Esophagus muscularis mucosa (tissue), 4 donors: ENCODE measurements around the gene MS4A15. TPM values are rescaled to one million over a fixed set of nuclear protein-coding genes. Genes with fewer than 3 reads are reported as not detected.

Source experiments
- DNase-seq: peaks from one replicate; pipeline ENCODE4 v3.0.0-alpha.2; 2017; ENCODE audit errors: extremely low spot score
- H3K27ac ChIP-seq, 4 donors: fragments of 200-600 bp; sonication (generic); replicated peaks in 1 of 4; 1 replicate in 3 of 4; 2 replicates in 1 of 4; pipeline ENCODE4 v1.5.1; 2016 to 2019; ENCODE audit warnings: mild to moderate bottlenecking in 1 of 4
- H3K27me3 ChIP-seq, 4 donors: fragments of 200-600 bp; sonication (generic); one replicate each; pipeline versions ENCODE4 v1.5.1 to v1.6.0; 2016 to 2019
- H3K36me3 ChIP-seq, 4 donors: fragments of 200-600 bp; sonication (generic); one replicate each; pipeline ENCODE4 v1.5.1; 2016 to 2019
- H3K4me1 ChIP-seq, 4 donors: fragments of 200-600 bp; sonication (generic); one replicate each; pipeline ENCODE4 v1.5.1; 2016 to 2019
- H3K4me3 ChIP-seq, 4 donors: fragments of 200-600 bp; sonication (generic); 1 replicate in 2 of 4; 2 replicates in 2 of 4; pipeline ENCODE4 v1.5.1; 2016 to 2019; ENCODE audit warnings: mild to moderate bottlenecking in 4 of 4, moderate library complexity in 1 of 4
- H3K9me3 ChIP-seq, 4 donors: fragments of 200-600 bp; sonication (generic); 1 replicate in 3 of 4; 2 replicates in 1 of 4; pipeline ENCODE4 v1.5.1; 2016 to 2019
- EP300 ChIP-seq: sonication (generic); formaldehyde crosslinking; IDR thresholded peaks from one replicate; pipeline ENCODE4 v1.6.1; 2017; ENCODE audit warnings: antibody characterized with exemption
- POLR2A ChIP-seq: fragments of 450-650 bp; IDR thresholded peaks from one replicate; pipeline ENCODE4 v1.6.1; 2017; ENCODE audit warnings: antibody characterized with exemption, moderate library complexity, mild to moderate bottlenecking, low read depth
- POLR2AphosphoS5 ChIP-seq, 2 donors: sonication (generic); formaldehyde crosslinking; IDR thresholded peaks; one replicate each; pipeline ENCODE4 v1.6.1; 2017; ENCODE audit warnings: antibody characterized with exemption in 2 of 2
- WGBS: methylation state at CpG from one replicate; pipeline ENCODE4 v1.1.5; 2018; 5-methylcytosine and 5-hydroxymethylcytosine counted together
- intact Hi-C: fragments of 100-400 bp; cut with DNase I; formaldehyde crosslinking; loops from one replicate; pipeline ENCODE4 v1.15.1; 2023
- total RNA-seq, 4 donors: library from RNA; depleted of rRNA; stranded (reverse); fragments of >200 nt; gene quantifications; one replicate each; pipeline versions ENCODE4 v1.1.0 to v1.2.1, GENCODE V29; 2016
- TF ChIP-seq, protein P1 (sequence below), 3 experiments: fragments of 200-600 bp in 2 of 3; fragments of 450-650 bp in 1 of 3; sonication (generic) in 2 of 3; IDR thresholded peaks; one replicate each; pipeline ENCODE4 v1.5.1; 2017 to 2019; ENCODE audit warnings: antibody characterized with exemption in 3 of 3, mild to moderate bottlenecking in 2 of 3, moderate library complexity in 1 of 3

Gene MS4A15
- total RNA-seq, 4 donors from 2014 or later: 0.40 to 0.52 TPM; not detected in 2

DNA sequence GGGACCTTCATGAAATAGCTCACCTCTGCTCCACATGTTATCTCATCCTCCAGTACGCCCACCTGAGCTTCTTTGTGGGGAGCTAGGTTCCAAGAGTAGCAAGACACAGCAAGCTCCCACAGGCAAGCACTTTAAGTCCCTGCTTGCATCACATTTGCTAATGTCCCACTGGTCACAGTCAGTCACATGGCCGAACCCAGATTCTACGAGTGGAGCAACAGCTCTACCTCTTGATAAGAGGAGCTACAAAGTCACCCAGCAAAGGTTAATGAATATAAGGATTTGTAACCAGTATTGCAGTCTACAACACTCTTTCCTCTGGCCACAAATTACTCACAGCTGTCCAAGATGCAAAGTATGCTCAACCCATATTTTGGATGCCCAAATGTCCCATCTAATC, 15.2 kb upstream of the MS4A15 start:
- WGBS: 74% methylated on average over 3 of the region's 3 CpGs
- no peak for DNase-seq
- H3K27ac ChIP-seq: no peak overlapping the region
- TF ChIP-seq, protein P1, sequence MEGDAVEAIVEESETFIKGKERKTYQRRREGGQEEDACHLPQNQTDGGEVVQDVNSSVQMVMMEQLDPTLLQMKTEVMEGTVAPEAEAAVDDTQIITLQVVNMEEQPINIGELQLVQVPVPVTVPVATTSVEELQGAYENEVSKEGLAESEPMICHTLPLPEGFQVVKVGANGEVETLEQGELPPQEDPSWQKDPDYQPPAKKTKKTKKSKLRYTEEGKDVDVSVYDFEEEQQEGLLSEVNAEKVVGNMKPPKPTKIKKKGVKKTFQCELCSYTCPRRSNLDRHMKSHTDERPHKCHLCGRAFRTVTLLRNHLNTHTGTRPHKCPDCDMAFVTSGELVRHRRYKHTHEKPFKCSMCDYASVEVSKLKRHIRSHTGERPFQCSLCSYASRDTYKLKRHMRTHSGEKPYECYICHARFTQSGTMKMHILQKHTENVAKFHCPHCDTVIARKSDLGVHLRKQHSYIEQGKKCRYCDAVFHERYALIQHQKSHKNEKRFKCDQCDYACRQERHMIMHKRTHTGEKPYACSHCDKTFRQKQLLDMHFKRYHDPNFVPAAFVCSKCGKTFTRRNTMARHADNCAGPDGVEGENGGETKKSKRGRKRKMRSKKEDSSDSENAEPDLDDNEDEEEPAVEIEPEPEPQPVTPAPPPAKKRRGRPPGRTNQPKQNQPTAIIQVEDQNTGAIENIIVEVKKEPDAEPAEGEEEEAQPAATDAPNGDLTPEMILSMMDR (IDR thresholded peaks at IDR 0.05): no peak
- no peak for TF ChIP-seq EP300
- no peak for TF ChIP-seq POLR2A
- TF ChIP-seq POLR2AphosphoS5 (IDR thresholded peaks at IDR 0.05): no peak
- peaks cover 0 to 22% (median 0%) of the 10 kb centered on the region in 4 donors for H3K27me3 ChIP-seq
- intact Hi-C loops: no loop called here
- no peaks in the 10 kb centered on the region for H3K4me1 ChIP-seq
- H3K4me3 ChIP-seq: no peak overlapping the region
- no peaks in the 10 kb centered on the region for H3K36me3 ChIP-seq
- peaks cover 0 to 10% (median 0%) of the 10 kb centered on the region in 4 donors for H3K9me3 ChIP-seq

DNA sequence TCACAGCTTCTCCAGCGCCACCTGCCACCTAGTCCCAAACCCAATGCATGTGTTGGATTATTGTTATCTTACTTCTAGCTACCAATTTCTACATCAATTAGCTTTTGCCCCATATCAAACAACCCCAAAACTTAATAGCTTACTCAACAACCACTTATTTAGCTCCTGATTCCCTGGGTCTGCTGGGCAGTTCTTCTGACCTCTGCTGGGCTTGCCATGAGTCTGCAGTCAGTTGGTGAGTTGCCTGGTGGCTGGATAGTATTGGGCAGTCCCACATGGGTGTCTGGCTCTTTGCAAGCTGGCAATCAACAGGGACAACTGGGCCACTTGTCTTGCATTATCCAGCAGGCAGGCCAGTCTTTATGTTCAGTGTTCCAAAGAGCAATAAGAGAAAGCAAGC, 13.6 kb upstream of the MS4A15 start:
- intact Hi-C loops: no loop called here
- H3K27ac ChIP-seq: no peak overlapping the region
- peaks cover 0 to 21% (median 0%) of the 10 kb centered on the region in 4 donors for H3K27me3 ChIP-seq
- H3K4me3 ChIP-seq: no peak overlapping the region
- TF ChIP-seq POLR2A: no peak
- TF ChIP-seq, protein P1 (IDR thresholded peaks at IDR 0.05): no peak
- TF ChIP-seq EP300: no peak
- TF ChIP-seq POLR2AphosphoS5 (IDR thresholded peaks at IDR 0.05): no peak
- no peak for DNase-seq
- H3K9me3 ChIP-seq: peaks cover 0 to 10% (median 0%) of the 10 kb centered on the region in 4 donors
- no peaks in the 10 kb centered on the region for H3K36me3 ChIP-seq
- WGBS: 100% methylated on average over 1 of the region's 1 CpG
- H3K4me1 ChIP-seq: no peaks in the 10 kb centered on the region

DNA sequence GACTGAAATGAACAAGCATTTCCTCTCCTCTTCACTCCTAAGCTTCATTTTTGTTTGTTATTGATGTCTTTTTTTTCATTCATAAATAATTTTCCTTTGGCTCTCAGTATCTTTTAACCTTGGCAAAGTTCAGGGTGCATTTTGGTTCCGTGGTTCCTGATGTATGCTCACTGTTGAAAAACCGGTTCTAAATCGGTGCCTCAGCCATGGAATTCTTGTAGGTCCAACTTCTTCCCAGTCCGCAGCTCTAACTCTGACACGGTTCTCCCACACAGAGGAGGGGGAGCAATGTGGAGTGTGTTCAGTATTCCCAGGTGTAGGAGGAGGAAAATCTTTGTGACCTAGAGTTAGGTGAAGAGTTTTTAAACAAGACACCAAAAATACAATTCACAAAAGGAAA, 12.6 kb upstream of the MS4A15 start:
- intact Hi-C loops: no loop called here
- H3K4me3 ChIP-seq: no peak overlapping the region
- peaks cover 0 to 14% (median 0%) of the 10 kb centered on the region in 4 donors for H3K27me3 ChIP-seq
- TF ChIP-seq POLR2A: no peak
- no peak for TF ChIP-seq POLR2AphosphoS5 (IDR thresholded peaks at IDR 0.05)
- TF ChIP-seq, protein P1 (IDR thresholded peaks at IDR 0.05): no peak
- TF ChIP-seq EP300: no peak
- WGBS: 87% methylated on average over 5 of the region's 5 CpGs
- no peak for DNase-seq
- peaks cover 0 to 10% (median 0%) of the 10 kb centered on the region in 4 donors for H3K9me3 ChIP-seq
- no peaks in the 10 kb centered on the region for H3K4me1 ChIP-seq
- no peaks in the 10 kb centered on the region for H3K36me3 ChIP-seq
- no peak overlapping the region for H3K27ac ChIP-seq

DNA sequence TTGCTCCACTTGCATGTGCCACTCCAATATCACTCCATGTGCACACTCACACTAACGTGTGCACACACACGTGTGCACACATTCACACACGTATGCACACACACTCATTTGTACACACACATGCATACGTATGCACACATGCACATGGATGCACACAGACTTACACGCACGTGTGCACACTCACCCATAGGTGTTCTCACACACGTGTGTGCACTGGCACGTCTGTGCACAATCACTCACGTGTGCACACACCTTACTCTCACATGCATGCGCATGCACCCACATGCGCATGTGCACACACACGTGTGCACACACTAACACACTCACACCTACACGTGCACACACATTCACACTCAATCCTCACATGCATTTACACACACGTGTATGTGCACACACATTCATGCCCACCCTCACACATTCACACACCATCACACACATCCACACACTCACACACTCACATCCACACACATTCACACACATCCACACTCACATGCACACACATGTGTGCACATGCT, 9.3 kb upstream of the MS4A15 start:
- H3K27me3 ChIP-seq: peaks cover 0 to 18% (median 0%) of the 10 kb centered on the region in 4 donors
- intact Hi-C loops: no loop called here
- TF ChIP-seq EP300: no peak
- TF ChIP-seq, protein P1 (IDR thresholded peaks at IDR 0.05): no peak
- TF ChIP-seq POLR2A: no peak
- no peak for TF ChIP-seq POLR2AphosphoS5 (IDR thresholded peaks at IDR 0.05)
- no peak overlapping the region for H3K27ac ChIP-seq
- DNase-seq: no peak
- H3K4me3 ChIP-seq: no peak overlapping the region
- H3K4me1 ChIP-seq: no peaks in the 10 kb centered on the region
- H3K9me3 ChIP-seq: no peaks in the 10 kb centered on the region
- 92% methylated on average over 14 of the region's 14 CpGs for WGBS
- H3K36me3 ChIP-seq: no peaks in the 10 kb centered on the region

DNA sequence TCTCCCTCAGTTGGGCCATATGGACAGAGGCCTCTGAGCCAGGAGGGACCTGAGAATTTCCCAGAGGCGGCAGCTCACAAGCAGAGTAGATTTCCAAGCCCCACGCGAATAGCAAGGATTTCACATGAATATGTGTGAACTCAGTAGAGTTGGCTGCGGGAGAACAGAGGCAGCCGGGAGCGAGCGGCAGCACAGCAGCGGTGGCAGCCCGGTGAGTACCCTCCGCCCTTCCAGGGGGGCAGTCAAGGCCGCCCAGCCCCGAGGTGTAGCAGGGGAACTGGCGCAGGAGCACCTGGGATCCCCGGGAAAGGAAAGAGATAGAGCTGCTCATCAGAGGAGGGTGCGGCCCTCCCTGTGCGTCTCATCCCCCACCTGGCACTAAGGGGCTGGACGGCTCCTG, 8.4 kb upstream of the MS4A15 start:
- H3K27ac ChIP-seq: no peak overlapping the region
- H3K4me1 ChIP-seq: no peaks in the 10 kb centered on the region
- intact Hi-C loops: no loop called here
- no peaks in the 10 kb centered on the region for H3K36me3 ChIP-seq
- no peak for DNase-seq
- WGBS: 85% methylated on average over 5 of the region's 17 CpGs
- no peaks in the 10 kb centered on the region for H3K9me3 ChIP-seq
- TF ChIP-seq POLR2A: no peak
- TF ChIP-seq POLR2AphosphoS5 (IDR thresholded peaks at IDR 0.05): no peak
- no peak for TF ChIP-seq EP300
- TF ChIP-seq, protein P1 (IDR thresholded peaks at IDR 0.05): no peak
- H3K4me3 ChIP-seq: no peak overlapping the region
- peaks cover 0 to 26% (median 0%) of the 10 kb centered on the region in 4 donors for H3K27me3 ChIP-seq
